Measurements from ENCODE around the gene ATG9B. TPM values are rescaled to one million over a fixed set of nuclear protein-coding genes. Genes with fewer than 3 reads are reported as not detected.

The ATG9B gene
- total and polyA plus RNA-seq, 2 of the 13 experiments (the other 11 are each of a cell fraction or from before 2014, with no cell fraction given), result 0.24 TPM; not detected in 1

DNA sequence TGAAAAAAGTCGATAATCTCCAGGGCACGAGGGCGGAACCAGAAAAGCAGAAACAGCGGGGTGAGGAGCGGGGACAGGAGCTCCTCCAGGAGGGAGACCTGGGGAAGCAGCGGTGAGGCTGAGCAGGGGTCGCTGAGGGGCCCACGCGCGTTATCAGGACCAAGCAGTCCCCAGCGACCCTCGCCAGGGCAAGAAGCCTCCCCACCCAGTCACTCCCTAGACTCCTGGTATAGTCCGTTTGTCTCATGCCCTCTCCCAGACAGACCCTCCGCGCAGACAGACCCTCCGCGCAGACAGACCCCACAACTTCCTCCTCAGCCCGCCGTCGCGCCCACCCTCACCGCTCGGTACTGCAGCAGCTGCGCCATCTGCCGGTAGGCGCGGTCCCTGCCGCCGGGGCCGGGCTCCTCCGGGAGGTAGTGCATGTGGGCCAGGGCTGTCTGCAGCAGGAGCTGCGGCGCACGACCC, 6.3 kb downstream of the ATG9B start (continued):
- TF ChIP-seq, protein P1, sequence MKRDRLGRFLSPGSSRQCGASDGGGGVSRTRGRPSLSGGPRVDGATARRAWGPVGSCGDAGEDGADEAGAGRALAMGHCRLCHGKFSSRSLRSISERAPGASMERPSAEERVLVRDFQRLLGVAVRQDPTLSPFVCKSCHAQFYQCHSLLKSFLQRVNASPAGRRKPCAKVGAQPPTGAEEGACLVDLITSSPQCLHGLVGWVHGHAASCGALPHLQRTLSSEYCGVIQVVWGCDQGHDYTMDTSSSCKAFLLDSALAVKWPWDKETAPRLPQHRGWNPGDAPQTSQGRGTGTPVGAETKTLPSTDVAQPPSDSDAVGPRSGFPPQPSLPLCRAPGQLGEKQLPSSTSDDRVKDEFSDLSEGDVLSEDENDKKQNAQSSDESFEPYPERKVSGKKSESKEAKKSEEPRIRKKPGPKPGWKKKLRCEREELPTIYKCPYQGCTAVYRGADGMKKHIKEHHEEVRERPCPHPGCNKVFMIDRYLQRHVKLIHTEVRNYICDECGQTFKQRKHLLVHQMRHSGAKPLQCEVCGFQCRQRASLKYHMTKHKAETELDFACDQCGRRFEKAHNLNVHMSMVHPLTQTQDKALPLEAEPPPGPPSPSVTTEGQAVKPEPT (CRISPR knock-in tag; IDR thresholded peaks at IDR 0.05; ENCODE audit: low read depth), result no peak
- TF ChIP-seq RXRB (CRISPR knock-in tag; IDR thresholded peaks at IDR 0.05; ENCODE audit: borderline replicate concordance) (no peak), SP140L (CRISPR knock-in tag; IDR thresholded peaks at IDR 0.05; ENCODE audit: borderline replicate concordance) (no peak), NR2F1 (CRISPR knock-in tag; IDR thresholded peaks at IDR 0.05) (no peak), ZSCAN30 (CRISPR knock-in tag; IDR thresholded peaks at IDR 0.05) (no peak), AKAP8 (CRISPR knock-in tag; IDR thresholded peaks at IDR 0.05) (no peak), FOSL2 (CRISPR knock-in tag; IDR thresholded peaks at IDR 0.05) (0 out of 2 replicates have a peak, but pooled peaks have one; percentile 12), ISL2 (CRISPR knock-in tag; IDR thresholded peaks at IDR 0.05) (no peak), SNAPC2 (CRISPR knock-in tag; IDR thresholded peaks at IDR 0.05) (no peak), MATR3 (CRISPR knock-in tag; IDR thresholded peaks at IDR 0.05) (no peak), SETDB1 (CRISPR knock-in tag; IDR thresholded peaks at IDR 0.05; ENCODE audit: borderline replicate concordance) (no peak), ZNF501 (CRISPR knock-in tag; IDR thresholded peaks at IDR 0.05) (peak; percentile 50; the same call in 1 of the 2 replicates), JUN (CRISPR knock-in tag; IDR thresholded peaks at IDR 0.05) (no peak), TAF1 (CRISPR knock-in tag; IDR thresholded peaks at IDR 0.05) (no peak; the same call in 1 of the 2 replicates), MAF1 (CRISPR knock-in tag; IDR thresholded peaks at IDR 0.05; ENCODE audit: borderline replicate concordance) (no peak), TBP (CRISPR knock-in tag; IDR thresholded peaks at IDR 0.05) (no peak), PLRG1 (conservative IDR thresholded peaks at IDR 0.05) (no peak)
- TF ChIP-seq, protein P2, sequence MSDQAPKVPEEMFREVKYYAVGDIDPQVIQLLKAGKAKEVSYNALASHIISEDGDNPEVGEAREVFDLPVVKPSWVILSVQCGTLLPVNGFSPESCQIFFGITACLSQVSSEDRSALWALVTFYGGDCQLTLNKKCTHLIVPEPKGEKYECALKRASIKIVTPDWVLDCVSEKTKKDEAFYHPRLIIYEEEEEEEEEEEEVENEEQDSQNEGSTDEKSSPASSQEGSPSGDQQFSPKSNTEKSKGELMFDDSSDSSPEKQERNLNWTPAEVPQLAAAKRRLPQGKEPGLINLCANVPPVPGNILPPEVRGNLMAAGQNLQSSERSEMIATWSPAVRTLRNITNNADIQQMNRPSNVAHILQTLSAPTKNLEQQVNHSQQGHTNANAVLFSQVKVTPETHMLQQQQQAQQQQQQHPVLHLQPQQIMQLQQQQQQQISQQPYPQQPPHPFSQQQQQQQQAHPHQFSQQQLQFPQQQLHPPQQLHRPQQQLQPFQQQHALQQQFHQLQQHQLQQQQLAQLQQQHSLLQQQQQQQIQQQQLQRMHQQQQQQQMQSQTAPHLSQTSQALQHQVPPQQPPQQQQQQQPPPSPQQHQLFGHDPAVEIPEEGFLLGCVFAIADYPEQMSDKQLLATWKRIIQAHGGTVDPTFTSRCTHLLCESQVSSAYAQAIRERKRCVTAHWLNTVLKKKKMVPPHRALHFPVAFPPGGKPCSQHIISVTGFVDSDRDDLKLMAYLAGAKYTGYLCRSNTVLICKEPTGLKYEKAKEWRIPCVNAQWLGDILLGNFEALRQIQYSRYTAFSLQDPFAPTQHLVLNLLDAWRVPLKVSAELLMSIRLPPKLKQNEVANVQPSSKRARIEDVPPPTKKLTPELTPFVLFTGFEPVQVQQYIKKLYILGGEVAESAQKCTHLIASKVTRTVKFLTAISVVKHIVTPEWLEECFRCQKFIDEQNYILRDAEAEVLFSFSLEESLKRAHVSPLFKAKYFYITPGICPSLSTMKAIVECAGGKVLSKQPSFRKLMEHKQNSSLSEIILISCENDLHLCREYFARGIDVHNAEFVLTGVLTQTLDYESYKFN (CRISPR knock-in tag; conservative IDR thresholded peaks at IDR 0.05), result no peak
- TF ChIP-seq, protein P3, sequence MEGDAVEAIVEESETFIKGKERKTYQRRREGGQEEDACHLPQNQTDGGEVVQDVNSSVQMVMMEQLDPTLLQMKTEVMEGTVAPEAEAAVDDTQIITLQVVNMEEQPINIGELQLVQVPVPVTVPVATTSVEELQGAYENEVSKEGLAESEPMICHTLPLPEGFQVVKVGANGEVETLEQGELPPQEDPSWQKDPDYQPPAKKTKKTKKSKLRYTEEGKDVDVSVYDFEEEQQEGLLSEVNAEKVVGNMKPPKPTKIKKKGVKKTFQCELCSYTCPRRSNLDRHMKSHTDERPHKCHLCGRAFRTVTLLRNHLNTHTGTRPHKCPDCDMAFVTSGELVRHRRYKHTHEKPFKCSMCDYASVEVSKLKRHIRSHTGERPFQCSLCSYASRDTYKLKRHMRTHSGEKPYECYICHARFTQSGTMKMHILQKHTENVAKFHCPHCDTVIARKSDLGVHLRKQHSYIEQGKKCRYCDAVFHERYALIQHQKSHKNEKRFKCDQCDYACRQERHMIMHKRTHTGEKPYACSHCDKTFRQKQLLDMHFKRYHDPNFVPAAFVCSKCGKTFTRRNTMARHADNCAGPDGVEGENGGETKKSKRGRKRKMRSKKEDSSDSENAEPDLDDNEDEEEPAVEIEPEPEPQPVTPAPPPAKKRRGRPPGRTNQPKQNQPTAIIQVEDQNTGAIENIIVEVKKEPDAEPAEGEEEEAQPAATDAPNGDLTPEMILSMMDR (CRISPR knock-in tag; IDR thresholded peaks at IDR 0.05), result peak; percentile 99
- TF ChIP-seq, protein P4, sequence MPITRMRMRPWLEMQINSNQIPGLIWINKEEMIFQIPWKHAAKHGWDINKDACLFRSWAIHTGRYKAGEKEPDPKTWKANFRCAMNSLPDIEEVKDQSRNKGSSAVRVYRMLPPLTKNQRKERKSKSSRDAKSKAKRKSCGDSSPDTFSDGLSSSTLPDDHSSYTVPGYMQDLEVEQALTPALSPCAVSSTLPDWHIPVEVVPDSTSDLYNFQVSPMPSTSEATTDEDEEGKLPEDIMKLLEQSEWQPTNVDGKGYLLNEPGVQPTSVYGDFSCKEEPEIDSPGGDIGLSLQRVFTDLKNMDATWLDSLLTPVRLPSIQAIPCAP (CRISPR knock-in tag; IDR thresholded peaks at IDR 0.05; ENCODE audit: low read depth), result no peak
- TF ChIP-seq, protein P5, sequence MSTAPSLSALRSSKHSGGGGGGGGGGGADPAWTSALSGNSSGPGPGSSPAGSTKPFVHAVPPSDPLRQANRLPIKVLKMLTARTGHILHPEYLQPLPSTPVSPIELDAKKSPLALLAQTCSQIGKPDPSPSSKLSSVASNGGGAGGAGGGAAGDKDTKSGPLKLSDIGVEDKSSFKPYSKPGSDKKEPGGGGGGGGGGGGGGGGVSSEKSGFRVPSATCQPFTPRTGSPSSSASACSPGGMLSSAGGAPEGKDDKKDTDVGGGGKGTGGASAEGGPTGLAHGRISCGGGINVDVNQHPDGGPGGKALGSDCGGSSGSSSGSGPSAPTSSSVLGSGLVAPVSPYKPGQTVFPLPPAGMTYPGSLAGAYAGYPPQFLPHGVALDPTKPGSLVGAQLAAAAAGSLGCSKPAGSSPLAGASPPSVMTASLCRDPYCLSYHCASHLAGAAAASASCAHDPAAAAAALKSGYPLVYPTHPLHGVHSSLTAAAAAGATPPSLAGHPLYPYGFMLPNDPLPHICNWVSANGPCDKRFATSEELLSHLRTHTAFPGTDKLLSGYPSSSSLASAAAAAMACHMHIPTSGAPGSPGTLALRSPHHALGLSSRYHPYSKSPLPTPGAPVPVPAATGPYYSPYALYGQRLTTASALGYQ (CRISPR knock-in tag; IDR thresholded peaks at IDR 0.05), result no peak
